Glomerular endothelial cell (primary cell): Measurements from ENCODE around the gene UBXN6. TPM values are rescaled to one million over a fixed set of nuclear protein-coding genes. Genes with fewer than 3 reads are reported as not detected.

ENCODE experiments used
- DNase-seq: peaks from one replicate; pipeline ENCODE4 v3.0.0-alpha.2; 2011; ENCODE audit warnings: low read depth, low spot score; ENCODE audit errors: extremely low read depth
- total RNA-seq: library from RNA; depleted of rRNA; stranded (reverse); fragments of >200 nt; gene quantifications from 2 replicates; pipeline ENCODE4 v1.2.3, GENCODE V29; 2015

The UBXN6 gene
- total RNA-seq, 1 donor from 2014 or later: 91.1 TPM

- DNase-seq: no peak
These were observed 44.0 kb downstream of the UBXN6 start for GRCh38 chr19:4413588-4413987.

- DNase-seq: no peak
These were observed 48.3 kb downstream of the UBXN6 start for GRCh38 chr19:4409123-4409933.

- no peak for DNase-seq
These were observed 51.0 kb downstream of the UBXN6 start for GRCh38 chr19:4406626-4407025.

- no peak for DNase-seq
These were observed 51.6 kb downstream of the UBXN6 start for GRCh38 chr19:4405977-4406376.

GRCh38 chr19:4403005-4403761 lies 54.4 kb downstream of the UBXN6 start:
- DNase-seq: no peak

GRCh38 chr19:4402171-4403004 lies 55.2 kb downstream of the UBXN6 start, which contains the start of gene CHAF1A:
Gene CHAF1A (plus strand): TSS chr19:4402640. CDS start chr19:4402763, 123 bp downstream.
- DNase-seq: peak; percentile 97

- no peak for DNase-seq
These were observed 55.8 kb downstream of the UBXN6 start for GRCh38 chr19:4401769-4402170.

- DNase-seq: peak; percentile 70
These were observed 57.3 kb downstream of the UBXN6 start, which contains the start of gene SH3GL1 for GRCh38 chr19:4400135-4400936. Gene SH3GL1 (minus strand): TSS chr19:4400547. CDS start chr19:4400368, 179 bp downstream.

GRCh38 chr19:4399812-4400134 lies 57.8 kb downstream of the UBXN6 start:
- DNase-seq: no peak

GRCh38 chr19:4396949-4397783 lies 60.4 kb downstream of the UBXN6 start:
- no peak for DNase-seq

Other genes starting within 250 kb of the UBXN6 start
- 9.0 and 14.2 TPM in 2 replicates for gene EBI3, start 228.3 kb downstream of the UBXN6 start, total RNA-seq
- gene YJU2, start 210.7 kb downstream of the UBXN6 start, total RNA-seq: 21.8 and 23.9 TPM in 2 replicates
- gene SHD, start 178.5 kb downstream of the UBXN6 start, total RNA-seq: not detected in 2 replicates
- gene TMIGD2, start 155.4 kb downstream of the UBXN6 start, total RNA-seq: 0.18 TPM in 1 of 2 replicates, not detected in the other
- 20.9 and 38.3 TPM in 2 replicates for gene FSD1, start 153.2 kb downstream of the UBXN6 start, total RNA-seq
- 28.8 and 29.3 TPM in 2 replicates for gene STAP2, start 119.0 kb downstream of the UBXN6 start, total RNA-seq
- gene MPND, start 114.2 kb downstream of the UBXN6 start, total RNA-seq: 4.5 and 8.9 TPM in 2 replicates
- 122 and 143 TPM in 2 replicates for gene SH3GL1, start 57.2 kb downstream of the UBXN6 start, total RNA-seq
- gene CHAF1A, start 55.2 kb downstream of the UBXN6 start, total RNA-seq: 8.0 and 12.5 TPM in 2 replicates
- gene HDGFL2, start 14.5 kb upstream of the UBXN6 start, total RNA-seq: 90.9 and 96.7 TPM in 2 replicates
- 0.05 and 0.12 TPM in 2 replicates for gene PLIN4, start 60.7 kb upstream of the UBXN6 start, total RNA-seq
- 0.41 TPM in 1 of 2 replicates, not detected in the other for gene PLIN5, start 77.4 kb upstream of the UBXN6 start, total RNA-seq
- gene LRG1, start 82.2 kb upstream of the UBXN6 start, total RNA-seq: 1.8 and 2.3 TPM in 2 replicates
- 316 and 446 TPM in 2 replicates for gene SEMA6B, start 101.9 kb upstream of the UBXN6 start, total RNA-seq
- gene TNFAIP8L1, start 181.7 kb upstream of the UBXN6 start, total RNA-seq: 63.7 and 136 TPM in 2 replicates
- gene MYDGF, start 212.5 kb upstream of the UBXN6 start, total RNA-seq: 122 and 126 TPM in 2 replicates